Thyroid gland (tissue), 4 donors: ENCODE measurements around the gene CALD1. TPM values are rescaled to one million over a fixed set of nuclear protein-coding genes. Genes with fewer than 3 reads are reported as not detected.

ENCODE experiments used
- DNase-seq, 2 donors: peaks; one replicate each; pipeline ENCODE4 v3.0.0-alpha.2; 2019
- H3K27ac ChIP-seq, 3 donors: fragments of 200-600 bp; sonication (generic); 1 replicate in 2 of 3; 2 replicates in 1 of 3; pipeline ENCODE4 v1.5.1; 2016 to 2019; ENCODE audit warnings: mild to moderate bottlenecking in 1 of 3, moderate library complexity in 1 of 3
- H3K27me3 ChIP-seq: fragments of 200-600 bp; sonication (generic); one replicate; pipeline ENCODE4 v1.5.1; 2019
- H3K36me3 ChIP-seq, 2 donors: fragments of 200-600 bp; sonication (generic); one replicate each; pipeline ENCODE4 v1.5.1; 2016 to 2019
- H3K4me1 ChIP-seq, 2 donors: fragments of 200-600 bp; sonication (generic); one replicate each; pipeline ENCODE4 v1.5.1; 2017 to 2019
- H3K4me3 ChIP-seq, 3 donors: fragments of 200-600 bp; sonication (generic); replicated peaks in 1 of 3; 1 replicate in 2 of 3; 2 replicates in 1 of 3; pipeline ENCODE4 v1.5.1; 2016; ENCODE audit warnings: mild to moderate bottlenecking in 1 of 3
- H3K9me3 ChIP-seq: fragments of 200-600 bp; sonication (generic); one replicate; pipeline ENCODE4 v1.5.1; 2017
- POLR2A ChIP-seq, 2 donors: fragments of 450-650 bp; IDR thresholded peaks; one replicate each; pipeline ENCODE4 v1.6.1; 2017; ENCODE audit warnings: antibody characterized with exemption in 2 of 2, mild to moderate bottlenecking in 2 of 2, moderate library complexity in 1 of 2
- WGBS, 2 donors: methylation state at CpG; one replicate each; pipeline ENCODE4 v1.1.5; 2017; 5-methylcytosine and 5-hydroxymethylcytosine counted together
- intact Hi-C: fragments of 100-400 bp; cut with DNase I; formaldehyde crosslinking; loops from one replicate; pipeline ENCODE4 v1.15.1; 2023
- total RNA-seq, 4 donors: library from RNA; depleted of rRNA; stranded (reverse); fragments of >200 nt; gene quantifications; one replicate each; pipeline ENCODE4 v1.2.3, GENCODE V29; 2016
- TF ChIP-seq, protein P1 (sequence below), 6 experiments: fragments of 200-600 bp in 3 of 6; fragments of 450-650 bp in 3 of 6; sonication (generic) in 3 of 6; IDR thresholded peaks; one replicate each; pipeline ENCODE4 v1.5.1; 2016 to 2019; ENCODE audit warnings: antibody characterized with exemption in 6 of 6, mild to moderate bottlenecking in 2 of 6, inconsistent platforms in 1 of 6, moderate library complexity in 1 of 6

The CALD1 gene
- total RNA-seq, 4 donors from 2014 or later = 141 to 223 (median 169) TPM

DNA sequence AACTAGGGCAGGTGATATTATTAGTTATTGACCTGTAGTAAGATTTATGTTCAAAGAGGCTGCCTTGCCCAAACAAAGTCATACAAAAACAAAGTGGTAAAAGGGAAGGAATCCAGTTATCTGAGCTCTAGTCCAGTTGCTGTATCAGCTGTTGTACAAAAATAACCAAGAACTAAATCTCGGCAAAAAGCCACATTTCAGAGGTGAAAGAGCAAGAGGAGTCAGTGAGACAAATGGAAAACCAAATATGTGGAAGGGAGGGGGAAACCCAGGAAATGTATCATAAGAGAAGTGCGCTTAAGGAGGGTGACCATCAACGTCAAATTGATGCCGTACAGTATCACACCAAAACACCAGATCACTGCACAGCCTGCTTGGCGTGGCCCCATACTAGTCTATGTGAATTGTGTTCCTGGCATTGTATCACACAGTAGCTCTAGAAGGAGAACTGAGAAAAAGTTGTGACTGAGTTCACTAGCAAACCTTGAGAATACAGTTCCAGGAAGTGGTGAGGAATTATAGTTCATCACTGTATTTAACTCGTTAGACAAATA lies 213.3 kb downstream of the CALD1 start:
- H3K27ac ChIP-seq = peak overlapping the region in 1 of 3 donors; percentile 31
- no peak for TF ChIP-seq POLR2A (IDR thresholded peaks at IDR 0.05)
- TF ChIP-seq, protein P1, sequence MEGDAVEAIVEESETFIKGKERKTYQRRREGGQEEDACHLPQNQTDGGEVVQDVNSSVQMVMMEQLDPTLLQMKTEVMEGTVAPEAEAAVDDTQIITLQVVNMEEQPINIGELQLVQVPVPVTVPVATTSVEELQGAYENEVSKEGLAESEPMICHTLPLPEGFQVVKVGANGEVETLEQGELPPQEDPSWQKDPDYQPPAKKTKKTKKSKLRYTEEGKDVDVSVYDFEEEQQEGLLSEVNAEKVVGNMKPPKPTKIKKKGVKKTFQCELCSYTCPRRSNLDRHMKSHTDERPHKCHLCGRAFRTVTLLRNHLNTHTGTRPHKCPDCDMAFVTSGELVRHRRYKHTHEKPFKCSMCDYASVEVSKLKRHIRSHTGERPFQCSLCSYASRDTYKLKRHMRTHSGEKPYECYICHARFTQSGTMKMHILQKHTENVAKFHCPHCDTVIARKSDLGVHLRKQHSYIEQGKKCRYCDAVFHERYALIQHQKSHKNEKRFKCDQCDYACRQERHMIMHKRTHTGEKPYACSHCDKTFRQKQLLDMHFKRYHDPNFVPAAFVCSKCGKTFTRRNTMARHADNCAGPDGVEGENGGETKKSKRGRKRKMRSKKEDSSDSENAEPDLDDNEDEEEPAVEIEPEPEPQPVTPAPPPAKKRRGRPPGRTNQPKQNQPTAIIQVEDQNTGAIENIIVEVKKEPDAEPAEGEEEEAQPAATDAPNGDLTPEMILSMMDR (IDR thresholded peaks at IDR 0.05) = no peak
- H3K9me3 ChIP-seq = no peaks in the 10 kb centered on the region
- H3K4me3 ChIP-seq = no peak overlapping the region
- WGBS, 2 donors = 75 to 77% methylated on average over 6 of the region's 6 CpGs
- peaks cover 7 to 12% of the 10 kb centered on the region in 2 donors for H3K36me3 ChIP-seq
- H3K27me3 ChIP-seq = no peaks in the 10 kb centered on the region
- intact Hi-C loops = no loop called here
- peaks cover 8 to 12% of the 10 kb centered on the region in 2 donors for H3K4me1 ChIP-seq
- no peak for DNase-seq

DNA sequence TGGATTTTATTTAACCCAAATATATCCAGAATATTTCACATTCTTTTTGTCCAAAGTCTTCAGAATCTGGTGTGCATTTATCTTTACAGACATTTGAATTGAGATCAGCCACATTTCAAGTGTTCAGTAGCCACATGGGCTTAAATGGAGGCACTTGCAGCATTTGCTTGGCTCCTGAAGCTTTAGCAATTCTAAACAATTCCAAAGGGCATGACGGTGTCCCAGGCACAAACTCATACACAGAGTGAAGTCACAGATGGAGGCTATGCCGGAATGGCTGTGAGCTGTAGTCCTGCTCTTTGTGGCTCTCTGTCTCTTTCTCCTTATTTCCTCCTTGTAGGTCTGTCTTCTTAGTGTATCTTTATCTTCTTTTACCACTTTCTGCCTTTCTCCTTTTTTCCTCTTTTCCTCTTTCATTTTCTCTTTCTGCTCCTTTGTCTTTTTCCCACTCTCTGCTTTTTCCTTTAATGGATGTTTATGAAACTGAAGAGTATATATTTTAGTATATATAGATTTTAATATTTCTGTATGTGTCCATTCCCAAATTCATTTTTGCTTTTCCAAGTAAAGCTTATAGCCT lies 214.5 kb downstream of the CALD1 start:
- H3K9me3 ChIP-seq = no peaks in the 10 kb centered on the region
- intact Hi-C loops = no loop called here
- TF ChIP-seq POLR2A (IDR thresholded peaks at IDR 0.05) = no peak
- TF ChIP-seq, protein P1 (IDR thresholded peaks at IDR 0.05) = no peak
- peaks cover 7 to 12% of the 10 kb centered on the region in 2 donors for H3K36me3 ChIP-seq
- no peak overlapping the region for H3K27ac ChIP-seq
- H3K4me3 ChIP-seq = no peak overlapping the region
- H3K4me1 ChIP-seq = peaks cover 8 to 12% of the 10 kb centered on the region in 2 donors
- no peaks in the 10 kb centered on the region for H3K27me3 ChIP-seq
- DNase-seq = no peak
- WGBS, 2 donors = 92 to 97% methylated on average over 2 of the region's 2 CpGs

DNA sequence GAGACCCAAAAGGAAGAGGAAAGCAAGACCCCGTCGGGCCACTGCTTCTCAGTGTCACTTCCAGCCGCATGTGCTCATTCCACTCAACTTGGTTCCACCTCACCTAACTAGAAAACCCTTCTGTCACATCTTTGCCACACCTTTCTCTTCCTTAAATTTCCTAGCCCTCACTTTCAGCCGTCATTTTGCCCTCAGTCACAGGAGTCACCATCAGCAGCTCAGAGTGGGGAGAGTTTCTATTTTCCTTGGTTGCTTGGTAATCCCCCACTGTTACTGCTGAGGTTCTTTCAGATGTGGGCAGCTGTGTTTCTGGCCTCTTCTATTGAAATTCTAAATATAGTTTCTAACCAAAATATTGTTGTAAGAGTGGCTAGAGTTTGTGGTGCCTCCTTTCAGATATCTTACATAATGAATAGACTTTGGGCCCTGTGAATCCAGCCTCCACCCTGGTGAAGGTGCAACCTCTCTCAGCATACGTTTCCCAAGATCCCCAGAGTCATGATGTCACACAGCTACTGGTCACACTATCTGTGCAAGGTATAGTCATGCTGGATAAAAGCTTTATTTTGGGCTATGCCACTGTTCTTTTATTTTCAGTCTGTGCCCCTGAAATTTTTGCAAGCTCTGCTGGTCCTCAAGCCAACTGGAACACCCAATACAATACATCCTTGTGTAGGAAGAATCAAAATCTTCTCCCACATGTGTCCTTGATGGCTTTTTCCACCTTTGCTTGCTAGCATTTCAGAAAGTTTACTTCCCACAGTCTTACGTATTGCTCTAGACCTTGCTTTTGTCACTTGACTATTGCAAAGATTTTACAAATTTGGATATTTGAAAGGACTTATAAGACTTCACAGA lies 216.0 kb downstream of the CALD1 start:
- WGBS, 2 donors = 68 to 69% methylated on average over 6 of the region's 6 CpGs

DNA sequence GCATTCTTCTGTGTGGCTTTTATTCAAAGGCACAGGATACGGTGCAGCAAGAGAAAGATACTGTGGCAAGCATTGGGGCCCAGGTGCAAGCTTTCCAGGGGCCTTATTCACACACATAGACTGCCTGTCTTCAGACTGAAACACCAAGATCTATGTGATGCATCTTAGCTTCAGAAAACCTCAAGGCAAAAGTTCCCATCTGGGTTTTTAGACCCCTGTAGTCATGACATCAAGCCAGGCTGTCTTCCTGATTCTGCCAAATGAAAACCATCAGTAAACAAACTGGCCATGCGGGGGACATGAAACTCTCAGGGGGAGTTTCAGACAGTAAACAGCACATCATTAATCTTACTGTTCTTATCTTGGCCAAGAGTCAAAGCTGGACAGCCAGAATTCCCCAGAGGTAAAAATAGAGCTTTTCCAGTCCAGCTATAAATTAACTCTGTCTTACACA lies 216.7 kb downstream of the CALD1 start:
- Histone ChIP-seq H3K36me3 (peaks cover 7 to 12% of the 10 kb centered on the region in 2 donors), H3K27me3 (no peaks in the 10 kb centered on the region), H3K27ac (no peak overlapping the region), H3K9me3 (no peaks in the 10 kb centered on the region), H3K4me3 (no peak overlapping the region), H3K4me1 (peaks cover 8 to 11% of the 10 kb centered on the region in 2 donors)
- intact Hi-C loops = no loop called here
- TF ChIP-seq POLR2A (IDR thresholded peaks at IDR 0.05) = no peak
- TF ChIP-seq, protein P1 (IDR thresholded peaks at IDR 0.05) = no peak
- 74 to 79% methylated on average over 2 of the region's 2 CpGs for WGBS, 2 donors
- no peak for DNase-seq

More for the DNA sequence above, 216.0 kb downstream of the CALD1 start:
- H3K4me1 ChIP-seq = peaks cover 8 to 12% of the 10 kb centered on the region in 2 donors
- intact Hi-C loops = no loop called here
- DNase-seq = no peak
- H3K27ac ChIP-seq = no peak overlapping the region
- TF ChIP-seq, protein P1 (IDR thresholded peaks at IDR 0.05) = no peak
- TF ChIP-seq POLR2A (IDR thresholded peaks at IDR 0.05) = no peak
- H3K36me3 ChIP-seq = peaks cover 7 to 12% of the 10 kb centered on the region in 2 donors
- H3K9me3 ChIP-seq = no peaks in the 10 kb centered on the region
- H3K27me3 ChIP-seq = no peaks in the 10 kb centered on the region
- no peak overlapping the region for H3K4me3 ChIP-seq
